COLO668 (cell line): ENCODE measurements around the gene HCFC1.

Experiments used
- DNase-seq: peaks from one replicate; lab custom pipeline; 2025; ENCODE audit not compliant: unreplicated experiment; lab: John Stamatoyannopoulos, UW

The HCFC1 gene

GRCh38 chrX:153974726-153975286 is 3.2 kb upstream of the HCFC1 start:
- DNase-seq, result no peak

- peak; percentile 11 for DNase-seq
These were observed 2.5 kb upstream of the HCFC1 start for GRCh38 chrX:153974003-153974725.

- peak; percentile 27 for DNase-seq
These were observed 1.7 kb upstream of the HCFC1 start for GRCh38 chrX:153973127-153974002.

GRCh38 chrX:153972368-153973126 is 929 bp upstream of the HCFC1 start, which contains the start of gene TMEM187:
Gene TMEM187, plus strand, starts transcription at chrX:153972754. Its CDS starts 9,309 bp downstream, at chrX:153982063.
- peak; percentile 96 for DNase-seq

- DNase-seq, result peak; percentile 94
These were observed 531 bp downstream of the HCFC1 start for GRCh38 chrX:153971124-153971449.

- DNase-seq, result peak; percentile 48
These were observed 1.1 kb downstream of the HCFC1 start for GRCh38 chrX:153970357-153971123.

GRCh38 chrX:153969904-153970356 is 1.7 kb downstream of the HCFC1 start:
- DNase-seq, result peak; percentile 48

- DNase-seq, result peak; percentile 24
These were observed 2.3 kb downstream of the HCFC1 start for GRCh38 chrX:153969125-153969903.

GRCh38 chrX:153968754-153969124 is 2.9 kb downstream of the HCFC1 start:
- peak; percentile 80 for DNase-seq

GRCh38 chrX:153968255-153968654 is 3.4 kb downstream of the HCFC1 start:
- DNase-seq, result peak; percentile 16

GRCh38 chrX:153967536-153968224 is 3.9 kb downstream of the HCFC1 start:
- DNase-seq, result no peak

- DNase-seq, result no peak
These were observed 4.6 kb downstream of the HCFC1 start for GRCh38 chrX:153966841-153967535.

- DNase-seq, result no peak
These were observed 5.3 kb downstream of the HCFC1 start for GRCh38 chrX:153966283-153966688.

GRCh38 chrX:153965406-153965805 is 6.2 kb downstream of the HCFC1 start:
- no peak for DNase-seq

GRCh38 chrX:153964105-153964504 is 7.5 kb downstream of the HCFC1 start:
- no peak for DNase-seq

- no peak for DNase-seq
These were observed 8.1 kb downstream of the HCFC1 start for GRCh38 chrX:153963546-153963945.

- DNase-seq, result no peak
These were observed 10.3 kb downstream of the HCFC1 start for GRCh38 chrX:153961292-153961691.

- DNase-seq, result no peak
These were observed 10.8 kb downstream of the HCFC1 start for GRCh38 chrX:153960786-153961185.
